Astrocyte (in vitro differentiated cells and primary cell): ENCODE results near the gene ARHGAP25. TPM values are rescaled to one million over a fixed set of nuclear protein-coding genes. Genes with fewer than 3 reads are reported as not detected.

ENCODE experiments used
- DNase-seq: peaks from one replicate; pipeline ENCODE4 v3.0.0-alpha.2; 2010; ENCODE audit warnings: low read depth
- FAIRE-seq: peaks from 2 replicates; lab custom pipeline; 2011; peaks lifted over from hg19 to GRCh38; lab: Jason Lieb, UNC
- H2AFZ ChIP-seq: 2 replicates; pipeline ENCODE4 v1.6.0; 2012; ENCODE audit warnings: low read depth, low read length, inconsistent platforms
- H3K27ac ChIP-seq: 2 replicates; pipeline ENCODE4 v1.5.1; 2011; ENCODE audit warnings: low read depth, low read length, inconsistent platforms
- H3K27me3 ChIP-seq: 2 replicates; pipeline ENCODE4 v1.6.0; 2011; ENCODE audit warnings: low read length, inconsistent platforms; ENCODE audit not compliant: insufficient read depth
- H3K36me3 ChIP-seq: 2 replicates; pipeline ENCODE4 v1.5.1; 2011; ENCODE audit warnings: low read length, inconsistent platforms; ENCODE audit not compliant: insufficient read depth
- H3K4me1 ChIP-seq: 2 replicates; pipeline ENCODE4 v1.5.1; 2011; ENCODE audit warnings: low read length, inconsistent platforms; ENCODE audit not compliant: insufficient read depth
- H3K4me2 ChIP-seq: 2 replicates; pipeline ENCODE4 v1.6.0; 2012; ENCODE audit warnings: low read length, inconsistent platforms
- H3K4me3 ChIP-seq: 2 replicates; pipeline ENCODE4 v1.5.1; 2011; ENCODE audit warnings: low read depth, mild to moderate bottlenecking, low read length, inconsistent platforms; ENCODE audit not compliant: insufficient read depth
- H3K79me2 ChIP-seq: 2 replicates; pipeline ENCODE4 v1.6.0; 2012; ENCODE audit warnings: mild to moderate bottlenecking, low read length, inconsistent platforms; ENCODE audit not compliant: insufficient read depth
- H3K9ac ChIP-seq: 2 replicates; pipeline ENCODE4 v1.6.0; 2012; ENCODE audit warnings: mild to moderate bottlenecking, low read length, inconsistent platforms
- H3K9me3 ChIP-seq: 2 replicates; pipeline ENCODE4 v1.5.1; 2012; ENCODE audit warnings: low read depth, mild to moderate bottlenecking, low read length, inconsistent platforms; ENCODE audit not compliant: insufficient read depth
- H4K20me1 ChIP-seq: 2 replicates; pipeline ENCODE4 v1.6.0; 2012; ENCODE audit warnings: low read length, inconsistent platforms; ENCODE audit not compliant: insufficient read depth
- H3K27ac Mint-ChIP-seq: one replicate; pipeline ENCODE4 v1.8.0; 2021; ENCODE audit warnings: mild to moderate bottlenecking, mixed read lengths; ENCODE audit not compliant: unreplicated experiment
- H3K27me3 Mint-ChIP-seq: one replicate; pipeline ENCODE4 v1.8.0; 2021; ENCODE audit warnings: low read depth, mixed read lengths; ENCODE audit not compliant: unreplicated experiment
- H3K36me3 Mint-ChIP-seq: one replicate; pipeline ENCODE4 v1.8.0; 2021; ENCODE audit warnings: low read depth, mixed read lengths; ENCODE audit not compliant: unreplicated experiment
- H3K4me1 Mint-ChIP-seq: one replicate; pipeline ENCODE4 v1.8.0; 2021; ENCODE audit warnings: low read depth, mixed read lengths; ENCODE audit not compliant: unreplicated experiment
- H3K4me3 Mint-ChIP-seq: one replicate; pipeline ENCODE4 v1.8.0; 2021; ENCODE audit warnings: mild to moderate bottlenecking, moderate library complexity, mixed read lengths; ENCODE audit not compliant: unreplicated experiment
- H3K9me3 Mint-ChIP-seq: one replicate; pipeline ENCODE4 v1.8.0; 2021; ENCODE audit warnings: mild to moderate bottlenecking, mixed read lengths; ENCODE audit not compliant: unreplicated experiment
- CTCF ChIP-seq: IDR thresholded peaks from 2 replicates; pipeline ENCODE4 v1.5.1; 2011; ENCODE audit warnings: low read depth, mild to moderate bottlenecking, inconsistent platforms, low read length, moderate library complexity; ENCODE audit not compliant: insufficient read depth
- EZH2 ChIP-seq: IDR thresholded peaks from 2 replicates; pipeline ENCODE4 v1.6.1; 2012; ENCODE audit warnings: mild to moderate bottlenecking, low read length, inconsistent platforms; ENCODE audit not compliant: insufficient read depth
- total RNA-seq: library from RNA; stranded (reverse); gene quantifications from 2 replicates; pipeline ENCODE4 v1.2.1, GENCODE V29; 2021

ARHGAP25 gene
- total RNA-seq, 1 donor from 2014 or later, result 0.30 TPM

DNA sequence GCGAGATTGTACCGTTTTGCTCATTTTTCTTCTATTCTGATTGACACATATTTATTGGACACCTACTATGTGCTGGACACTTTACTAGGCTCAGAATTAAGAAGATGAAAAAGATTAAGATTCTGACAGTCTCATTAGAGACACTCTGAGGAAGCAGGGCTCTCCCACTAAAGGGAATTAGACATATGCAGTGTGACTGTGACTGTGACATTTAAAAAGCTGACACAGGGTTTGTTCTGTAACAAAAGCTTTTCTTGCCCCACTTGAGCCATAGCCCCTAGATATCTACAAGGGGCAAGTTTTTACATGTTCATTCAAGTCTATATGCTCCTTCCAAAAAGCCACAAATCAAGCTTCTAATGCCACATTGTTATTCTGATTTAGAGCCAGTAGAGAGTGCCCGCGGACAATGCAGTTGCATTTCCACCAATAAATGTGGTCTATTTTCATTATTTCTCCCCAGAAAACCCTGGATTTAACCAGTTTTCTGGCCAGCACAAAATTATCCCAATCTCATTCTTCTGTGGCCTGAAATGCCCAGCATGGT, 9.8 kb downstream of the ARHGAP25 start:
- no peak for DNase-seq
- H3K4me3 ChIP-seq, result no peak overlapping the region
- no peak overlapping the region for H3K4me2 ChIP-seq
- no peaks in the 10 kb centered on the region for H3K9me3 ChIP-seq
- H3K27me3 ChIP-seq, result no peaks in the 10 kb centered on the region
- no peak for FAIRE-seq
- no peak overlapping the region for H2AFZ ChIP-seq
- peaks cover 10% of the 10 kb centered on the region for H3K4me1 ChIP-seq
- H3K36me3 ChIP-seq, result no peaks in the 10 kb centered on the region
- Mint-ChIP-seq H3K4me3 (no peak overlapping the region), H3K4me1 (peaks cover 7% of the 10 kb centered on the region), H3K36me3 (no peaks in the 10 kb centered on the region), H3K9me3 (no peaks in the 10 kb centered on the region), H3K27me3 (peaks cover 13% of the 10 kb centered on the region), H3K27ac (no peak overlapping the region)
- no peaks in the 10 kb centered on the region for H3K79me2 ChIP-seq
- no peak overlapping the region for H3K27ac ChIP-seq
- H3K9ac ChIP-seq, result no peak overlapping the region
- peak; percentile 26 for TF ChIP-seq CTCF
- no peak for TF ChIP-seq EZH2
- H4K20me1 ChIP-seq, result no peaks in the 10 kb centered on the region

DNA sequence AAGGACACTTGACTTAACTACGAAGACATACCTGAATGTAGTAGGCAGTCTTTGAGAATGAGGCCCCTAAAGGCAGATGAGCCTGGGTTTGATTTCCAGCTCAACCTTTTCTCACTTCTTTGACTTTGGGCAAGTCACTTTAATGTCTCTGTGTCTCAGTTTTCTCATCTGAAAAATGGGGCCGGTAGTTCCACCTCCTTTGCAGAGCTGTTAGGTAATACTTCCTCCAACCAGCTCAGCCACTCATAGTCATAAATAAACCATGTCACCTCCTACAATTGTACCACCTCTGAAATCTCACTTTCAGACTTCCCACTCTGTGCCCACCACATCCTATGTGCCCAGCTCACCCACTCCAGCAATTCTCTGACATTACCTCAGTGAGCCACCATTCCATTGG, 10.4 kb downstream of the ARHGAP25 start:
- H4K20me1 ChIP-seq, result no peaks in the 10 kb centered on the region
- H3K36me3 ChIP-seq, result no peaks in the 10 kb centered on the region
- H3K79me2 ChIP-seq, result no peaks in the 10 kb centered on the region
- Mint-ChIP-seq H3K27ac (peak overlapping the region; percentile 50), H3K4me3 (no peak overlapping the region), H3K9me3 (no peaks in the 10 kb centered on the region), H3K36me3 (no peaks in the 10 kb centered on the region), H3K4me1 (peaks cover 7% of the 10 kb centered on the region), H3K27me3 (peaks cover 13% of the 10 kb centered on the region)
- no peak overlapping the region for H3K4me2 ChIP-seq
- no peak overlapping the region for H3K4me3 ChIP-seq
- TF ChIP-seq CTCF, result no peak
- TF ChIP-seq EZH2, result no peak
- H3K9me3 ChIP-seq, result no peaks in the 10 kb centered on the region
- DNase-seq (no peak), FAIRE-seq (no peak)
- H3K4me1 ChIP-seq, result peaks cover 9% of the 10 kb centered on the region
- H3K9ac ChIP-seq, result no peak overlapping the region
- H3K27me3 ChIP-seq, result no peaks in the 10 kb centered on the region
- no peak overlapping the region for H2AFZ ChIP-seq
- no peak overlapping the region for H3K27ac ChIP-seq

GRCh38 chr2:68746408-68746807, 11.8 kb downstream of the ARHGAP25 start:
- Histone ChIP-seq H3K36me3 (no peaks in the 10 kb centered on the region), H3K27ac (no peak overlapping the region), H3K79me2 (no peaks in the 10 kb centered on the region), H3K4me1 (no peaks in the 10 kb centered on the region), H3K27me3 (no peaks in the 10 kb centered on the region), H3K9me3 (no peaks in the 10 kb centered on the region), H3K4me3 (no peak overlapping the region), H3K9ac (no peak overlapping the region), H3K4me2 (no peak overlapping the region), H4K20me1 (no peaks in the 10 kb centered on the region), H2AFZ (no peak overlapping the region)
- Mint-ChIP-seq H3K4me1 (no peaks in the 10 kb centered on the region), H3K27ac (no peak overlapping the region), H3K27me3 (peaks cover 13% of the 10 kb centered on the region), H3K9me3 (no peaks in the 10 kb centered on the region), H3K36me3 (no peaks in the 10 kb centered on the region), H3K4me3 (no peak overlapping the region)
- DNase-seq (no peak), FAIRE-seq (no peak)
- TF ChIP-seq CTCF, result no peak
- TF ChIP-seq EZH2, result no peak
